H9 (cell line): ENCODE results near the gene ARMS2. TPM values are rescaled to one million over a fixed set of nuclear protein-coding genes. Genes with fewer than 3 reads are reported as not detected.
A peak's percentile ranks its signal among the peaks of the same experiment; 100 is the strongest.

Source experiments
- DNase-seq: peaks from one replicate; pipeline ENCODE4 v3.0.0-alpha.2; 2017
- H2AFZ ChIP-seq: one replicate; pipeline ENCODE4 v1.6.1; 2013; ENCODE audit warnings: mild to moderate bottlenecking, low read length, control low read depth, moderate library complexity
- H2AK5ac ChIP-seq: 2 replicates; pipeline ENCODE4 v1.6.1; 2013; ENCODE audit warnings: low read length, control low read depth, mixed read lengths; ENCODE audit not compliant: insufficient read length
- H2BK120ac ChIP-seq: one replicate; pipeline ENCODE4 v1.6.1; 2013; ENCODE audit warnings: low read depth, mild to moderate bottlenecking, low read length, control low read depth, inconsistent platforms; ENCODE audit not compliant: poor library complexity, severe bottlenecking
- H2BK12ac ChIP-seq: 2 replicates; pipeline ENCODE4 v1.6.1; 2013; ENCODE audit warnings: low read length, control low read depth, mixed read lengths, low read depth; ENCODE audit not compliant: insufficient read length
- H2BK15ac ChIP-seq: 2 replicates; pipeline ENCODE4 v1.6.1; 2013; ENCODE audit warnings: low read depth, low read length, control low read depth
- H2BK20ac ChIP-seq: one replicate; pipeline ENCODE4 v1.6.1; 2013; ENCODE audit warnings: low read depth, mild to moderate bottlenecking, low read length, control low read depth, inconsistent platforms; ENCODE audit not compliant: poor library complexity, severe bottlenecking
- H2BK5ac ChIP-seq: 2 replicates; pipeline ENCODE4 v1.6.1; 2013; ENCODE audit warnings: low read length, control low read depth, mixed read lengths; ENCODE audit not compliant: insufficient read length
- H3K14ac ChIP-seq: 2 replicates; pipeline ENCODE4 v1.6.1; 2013; ENCODE audit warnings: low read length, control low read depth; ENCODE audit not compliant: insufficient read depth
- H3K18ac ChIP-seq: 2 replicates; pipeline ENCODE4 v1.6.1; 2013; ENCODE audit warnings: low read depth, mild to moderate bottlenecking, mixed read lengths, low read length, control low read depth; ENCODE audit not compliant: insufficient read length
- H3K23ac ChIP-seq: 2 replicates; pipeline ENCODE4 v1.6.1; 2013; ENCODE audit warnings: low read length, control low read depth, mixed read lengths, low read depth; ENCODE audit not compliant: insufficient read length
- H3K23me2 ChIP-seq: 2 replicates; pipeline ENCODE4 v1.6.1; 2013; ENCODE audit warnings: low read depth, mild to moderate bottlenecking, mixed read lengths, low read length, control low read depth; ENCODE audit not compliant: insufficient read length, poor library complexity, severe bottlenecking
- H3K27ac ChIP-seq: 2 replicates; pipeline ENCODE4 v1.5.1; 2013; ENCODE audit warnings: low read length, control low read depth, mixed read lengths, low read depth; ENCODE audit not compliant: insufficient read length
- H3K27me3 ChIP-seq: 2 replicates; pipeline ENCODE4 v1.6.1; 2013; ENCODE audit warnings: low read length, control low read depth, inconsistent platforms; ENCODE audit not compliant: insufficient read depth
- H3K4ac ChIP-seq: 2 replicates; pipeline ENCODE4 v1.6.1; 2013; ENCODE audit warnings: low read depth, mild to moderate bottlenecking, control low read depth, inconsistent platforms, low read length, moderate library complexity
- H3K4me1 ChIP-seq: 2 replicates; pipeline ENCODE4 v1.6.1; 2013; ENCODE audit warnings: low read length, control low read depth, inconsistent platforms; ENCODE audit not compliant: insufficient read depth
- H3K4me2 ChIP-seq: 2 replicates; pipeline ENCODE4 v1.6.1; 2013; ENCODE audit warnings: low read length, control low read depth, mixed read lengths; ENCODE audit not compliant: insufficient read length, insufficient read depth
- H3K56ac ChIP-seq: 2 replicates; pipeline ENCODE4 v1.6.1; 2013; ENCODE audit warnings: low read depth, mild to moderate bottlenecking, mixed read lengths, low read length, control low read depth; ENCODE audit not compliant: insufficient read length
- H3K79me1 ChIP-seq: 2 replicates; pipeline ENCODE4 v1.6.1; 2013; ENCODE audit warnings: low read depth, mild to moderate bottlenecking, moderate library complexity, low read length, control low read depth, inconsistent platforms; ENCODE audit not compliant: insufficient read depth, poor library complexity, severe bottlenecking
- H3K79me2 ChIP-seq: 2 replicates; pipeline ENCODE4 v1.6.1; 2013; ENCODE audit warnings: low read length, control low read depth, inconsistent platforms; ENCODE audit not compliant: insufficient read depth
- H3K9ac ChIP-seq: 2 replicates; pipeline ENCODE4 v1.6.1; 2013; ENCODE audit warnings: low read length, control low read depth, mixed read lengths; ENCODE audit not compliant: insufficient read length; ENCODE audit errors: extremely low read depth
- H3K9me3 ChIP-seq: one replicate; pipeline ENCODE4 v1.6.1; 2013; ENCODE audit warnings: low read depth, low read length, inconsistent platforms; ENCODE audit not compliant: control insufficient read depth
- H3T11ph ChIP-seq: one replicate; pipeline ENCODE4 v1.6.1; 2013; ENCODE audit warnings: mild to moderate bottlenecking, low read length, control low read depth, inconsistent platforms
- H4K20me1 ChIP-seq: one replicate; pipeline ENCODE4 v1.6.1; 2013; ENCODE audit not compliant: control insufficient read depth, insufficient read length, insufficient read depth
- H4K5ac ChIP-seq: 2 replicates; pipeline ENCODE4 v1.6.1; 2013; ENCODE audit warnings: low read depth, mild to moderate bottlenecking, mixed read lengths, low read length, control low read depth; ENCODE audit not compliant: insufficient read length
- H4K8ac ChIP-seq: replicated peaks from 2 replicates; pipeline ENCODE4 v1.6.1; 2013; ENCODE audit warnings: low read length, control low read depth, mixed read lengths, low read depth; ENCODE audit not compliant: insufficient read length
- H4K91ac ChIP-seq: 2 replicates; pipeline ENCODE4 v1.6.1; 2013; ENCODE audit warnings: low read depth, mild to moderate bottlenecking, moderate library complexity, mixed read lengths, low read length, control low read depth; ENCODE audit not compliant: insufficient read length
- H3K27ac Mint-ChIP-seq, 3 experiments: 2 replicates in 2 of 3; 3 replicates in 1 of 3; pipeline ENCODE4 v1.8.0; 2020 to 2021; ENCODE audit warnings: mixed read lengths in 3 of 3, mild to moderate bottlenecking in 1 of 3, moderate library complexity in 1 of 3
- H3K27me3 Mint-ChIP-seq: 2 replicates; pipeline ENCODE4 v1.8.0; 2021; ENCODE audit warnings: low read depth, mild to moderate bottlenecking, moderate library complexity, mixed read lengths
- H3K36me3 Mint-ChIP-seq, 3 experiments: 2 replicates in 2 of 3; 3 replicates in 1 of 3; pipeline ENCODE4 v1.8.0; 2020 to 2021; ENCODE audit warnings: low read depth in 3 of 3, mixed read lengths in 3 of 3; ENCODE audit not compliant: insufficient read depth in 1 of 3
- H3K4me1 Mint-ChIP-seq, 2 experiments: 2 replicates each; pipeline ENCODE4 v1.8.0; 2020; ENCODE audit warnings: mixed read lengths in 2 of 2
- H3K4me3 Mint-ChIP-seq, 2 experiments: 2 replicates in 1 of 2; 3 replicates in 1 of 2; pipeline ENCODE4 v1.8.0; 2020 to 2021; ENCODE audit warnings: mild to moderate bottlenecking in 2 of 2, mixed read lengths in 2 of 2, moderate library complexity in 1 of 2
- H3K9me3 Mint-ChIP-seq, 2 experiments: 2 replicates in 1 of 2; 3 replicates in 1 of 2; pipeline ENCODE4 v1.8.0; 2020; ENCODE audit warnings: mild to moderate bottlenecking in 2 of 2, mixed read lengths in 2 of 2, moderate library complexity in 1 of 2
- WGBS: extraction: QIAGEN DNeasy Blood & Tissue Kit; methylation state at CpG from one replicate; pipeline ENCODE4 v1.1.7; 2013; ENCODE audit warnings: missing lambda C conversion rate, low lambda C conversion rate, mixed read lengths; ENCODE audit not compliant: insufficient read length; ENCODE audit errors: extremely low coverage; 5-methylcytosine and 5-hydroxymethylcytosine counted together
- total RNA-seq: library from RNA; stranded (reverse); gene quantifications from 2 replicates; pipeline ENCODE4 v1.2.1, GENCODE V29; 2021
- TF ChIP-seq, protein P1 (sequence below): fragments of 200-600 bp; sonication (generic); conservative IDR thresholded peaks from 3 replicates; pipeline ENCODE4 v1.8.0; 2021; ENCODE audit warnings: antibody characterized with exemption, mild to moderate bottlenecking

The ARMS2 gene
- total RNA-seq, 1 experiment from 2014 or later = not detected

DNA sequence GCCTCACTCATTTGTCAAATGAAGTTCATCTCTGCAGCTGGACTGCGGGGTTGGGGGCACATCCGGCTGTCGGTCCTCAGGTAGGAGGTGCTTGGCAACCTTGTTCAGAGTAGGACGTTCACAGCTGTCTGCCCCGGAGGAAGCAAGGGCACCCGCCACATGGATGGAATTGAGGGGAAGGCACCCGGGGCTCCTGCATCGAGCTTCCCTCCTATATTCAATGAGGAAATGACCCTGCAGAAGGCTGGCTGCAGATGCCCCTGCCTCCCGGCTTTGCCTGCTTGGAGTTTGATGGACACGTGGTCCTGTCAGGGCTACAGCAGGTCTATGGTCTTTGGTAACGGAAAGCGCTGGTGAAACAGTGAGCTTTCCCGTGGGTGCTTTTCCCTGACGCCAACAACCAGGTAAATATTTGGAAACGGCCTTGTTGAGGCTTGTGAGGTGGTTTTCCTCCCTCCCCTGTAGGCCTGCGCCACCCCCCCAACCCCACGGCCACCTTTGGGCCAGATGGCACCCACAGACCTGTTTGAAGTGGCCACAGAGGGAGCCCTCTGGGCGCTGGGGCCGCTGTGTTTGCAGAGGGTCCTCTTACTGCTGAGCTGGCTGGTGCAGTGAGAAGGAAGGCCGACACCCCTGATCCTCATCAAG, 39.8 kb downstream of the ARMS2 start:
- no peak overlapping the region for H3T11ph ChIP-seq
- Mint-ChIP-seq H3K9me3 (no peaks in the 10 kb centered on the region), H3K4me1 (peaks cover 5 to 15% of the 10 kb centered on the region in 2 experiments), H3K36me3 (no peaks in the 10 kb centered on the region; a peak in 1 of 7 replicates), H3K4me3 (no peak overlapping the region), H3K27ac (peak overlapping the region in 2 of 3 experiments; percentile 39 to 79; a peak in 1 of 7 replicates), H3K27me3 (peaks cover 2% of the 10 kb centered on the region; the same call in 1 of the 2 replicates)
- H2BK5ac ChIP-seq = no peak overlapping the region
- no peak overlapping the region for H4K5ac ChIP-seq
- no peaks in the 10 kb centered on the region for H3K79me2 ChIP-seq
- H3K4me1 ChIP-seq = no peaks in the 10 kb centered on the region
- H3K23ac ChIP-seq = no peak overlapping the region
- H3K18ac ChIP-seq = no peak overlapping the region
- no peak overlapping the region for H2AFZ ChIP-seq
- H4K8ac ChIP-seq = no peak overlapping the region
- H3K14ac ChIP-seq = no peak overlapping the region
- H3K23me2 ChIP-seq = no peaks in the 10 kb centered on the region
- no peak overlapping the region for H2BK120ac ChIP-seq
- no peak overlapping the region for H3K4ac ChIP-seq
- no peaks in the 10 kb centered on the region for H3K79me1 ChIP-seq
- no peak overlapping the region for H2BK20ac ChIP-seq
- H4K20me1 ChIP-seq = no peaks in the 10 kb centered on the region
- H2BK15ac ChIP-seq = no peak overlapping the region
- TF ChIP-seq, protein P1, sequence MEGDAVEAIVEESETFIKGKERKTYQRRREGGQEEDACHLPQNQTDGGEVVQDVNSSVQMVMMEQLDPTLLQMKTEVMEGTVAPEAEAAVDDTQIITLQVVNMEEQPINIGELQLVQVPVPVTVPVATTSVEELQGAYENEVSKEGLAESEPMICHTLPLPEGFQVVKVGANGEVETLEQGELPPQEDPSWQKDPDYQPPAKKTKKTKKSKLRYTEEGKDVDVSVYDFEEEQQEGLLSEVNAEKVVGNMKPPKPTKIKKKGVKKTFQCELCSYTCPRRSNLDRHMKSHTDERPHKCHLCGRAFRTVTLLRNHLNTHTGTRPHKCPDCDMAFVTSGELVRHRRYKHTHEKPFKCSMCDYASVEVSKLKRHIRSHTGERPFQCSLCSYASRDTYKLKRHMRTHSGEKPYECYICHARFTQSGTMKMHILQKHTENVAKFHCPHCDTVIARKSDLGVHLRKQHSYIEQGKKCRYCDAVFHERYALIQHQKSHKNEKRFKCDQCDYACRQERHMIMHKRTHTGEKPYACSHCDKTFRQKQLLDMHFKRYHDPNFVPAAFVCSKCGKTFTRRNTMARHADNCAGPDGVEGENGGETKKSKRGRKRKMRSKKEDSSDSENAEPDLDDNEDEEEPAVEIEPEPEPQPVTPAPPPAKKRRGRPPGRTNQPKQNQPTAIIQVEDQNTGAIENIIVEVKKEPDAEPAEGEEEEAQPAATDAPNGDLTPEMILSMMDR = no peak
- H3K27ac ChIP-seq = no peak overlapping the region
- no peak overlapping the region for H2BK12ac ChIP-seq
- H3K4me2 ChIP-seq = no peak overlapping the region
- no peak overlapping the region for H3K56ac ChIP-seq
- H3K9me3 ChIP-seq = no peaks in the 10 kb centered on the region
- no peak overlapping the region for H4K91ac ChIP-seq
- DNase-seq = no peak
- H2AK5ac ChIP-seq = no peak overlapping the region
- H3K9ac ChIP-seq = no peak overlapping the region
- no peaks in the 10 kb centered on the region for H3K27me3 ChIP-seq
- WGBS = no CpG with 5 or more reads among the region's 20 CpGs
